WI38 (cell line): ENCODE results near the gene SMIM32.
A peak's percentile ranks its signal among the peaks of the same experiment; 100 is the strongest.

ENCODE experiments used
- H3K4me3 ChIP-seq: 2 replicates; pipeline ENCODE4 v1.5.1; 2011; ENCODE audit warnings: low read depth, mild to moderate bottlenecking, control low read depth, low read length
- CTCF ChIP-seq: IDR thresholded peaks from 2 replicates; pipeline ENCODE4 v1.5.1; 2012; ENCODE audit warnings: low read depth, mild to moderate bottlenecking, control low read depth, low read length

SMIM32 gene

GRCh38 chr5:136185974-136186665 is 6.8 kb downstream of the SMIM32 start:
- TF ChIP-seq CTCF, result no peak
- no peak overlapping the region for H3K4me3 ChIP-seq

GRCh38 chr5:136182618-136183017 is 10.3 kb downstream of the SMIM32 start:
- H3K4me3 ChIP-seq, result no peak overlapping the region

GRCh38 chr5:136174021-136174659 is 18.8 kb downstream of the SMIM32 start:
- peak; percentile 33; the same call in 1 of the 2 replicates for TF ChIP-seq CTCF
- H3K4me3 ChIP-seq, result no peak overlapping the region

More at GRCh38 chr5:136182618-136183017, 10.3 kb downstream of the SMIM32 start:
- no peak for TF ChIP-seq CTCF

- TF ChIP-seq CTCF, result no peak
- no peak overlapping the region for H3K4me3 ChIP-seq
These were observed 23.7 kb downstream of the SMIM32 start for GRCh38 chr5:136169218-136169617.

- no peak overlapping the region for H3K4me3 ChIP-seq
- no peak for TF ChIP-seq CTCF
These were observed 26.1 kb downstream of the SMIM32 start for GRCh38 chr5:136166909-136167308.

DNA sequence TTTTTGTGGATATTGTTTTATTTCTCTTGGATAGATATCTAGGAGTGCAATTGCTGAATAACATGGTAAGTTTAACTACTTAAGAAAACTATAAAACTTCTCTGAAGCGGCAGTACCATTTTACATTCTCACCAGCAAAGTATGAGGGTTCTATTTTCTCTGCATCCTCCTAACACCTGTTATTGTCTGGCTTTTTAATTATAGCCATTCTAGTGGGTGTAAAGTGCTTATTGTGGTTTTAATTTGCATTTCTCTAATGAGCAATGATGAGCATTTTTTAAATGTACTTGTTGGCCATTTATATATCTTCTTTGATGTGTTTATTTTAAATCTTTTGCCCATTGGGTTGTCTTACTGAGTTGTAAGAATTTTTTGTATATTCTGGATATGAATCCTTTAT is 28.7 kb downstream of the SMIM32 start:
- H3K4me3 ChIP-seq, result no peak overlapping the region
- no peak for TF ChIP-seq CTCF

GRCh38 chr5:136162008-136162407 is 31.0 kb downstream of the SMIM32 start:
- TF ChIP-seq CTCF, result no peak
- no peak overlapping the region for H3K4me3 ChIP-seq
